Stimulated activated CD8-positive, alpha-beta memory T cell treated with anti-CD3 and anti-CD28 coated beads, Interleukin-7, amount 100 ng/mL, for 48 hours (primary cell): Measurements from ENCODE around the gene USP3.
"Not testable (repeated sequence)": the region's sequence is repeated elsewhere in the genome, so short reads cannot be mapped to it uniquely, and the experiment has no call there.

Source experiments
- DNase-seq, 2 donors: peaks; one replicate each; pipeline ENCODE4 v3.0.0-alpha.2; 2020; ENCODE audit warnings: low read depth in 1 of 2; ENCODE audit errors: extremely low read depth in 1 of 2

Gene USP3

GRCh38 chr15:63509955-63510940 is 5.9 kb downstream of the USP3 start:
- DNase-seq, result no peak

- DNase-seq, result no peak
Observed at GRCh38 chr15:63512148-63512547, 7.8 kb downstream of the USP3 start.

GRCh38 chr15:63513271-63513670 is 8.9 kb downstream of the USP3 start:
- DNase-seq, result no peak

GRCh38 chr15:63513728-63514127 is 9.3 kb downstream of the USP3 start:
- no peak for DNase-seq

- no peak for DNase-seq
Observed at GRCh38 chr15:63514531-63514943, 10.1 kb downstream of the USP3 start.

- no peak for DNase-seq
Observed at GRCh38 chr15:63517202-63517601, 12.8 kb downstream of the USP3 start.

GRCh38 chr15:63517628-63518027 is 13.2 kb downstream of the USP3 start:
- DNase-seq, result no peak

GRCh38 chr15:63519041-63519440 is 14.6 kb downstream of the USP3 start:
- DNase-seq, result no peak

- DNase-seq, result no peak
Observed at GRCh38 chr15:63519548-63520178, 15.3 kb downstream of the USP3 start.

- not testable (repeated sequence) for DNase-seq
Observed at GRCh38 chr15:63520462-63520861, 16.1 kb downstream of the USP3 start.

- no peak for DNase-seq
Observed at GRCh38 chr15:63522225-63522578, 17.8 kb downstream of the USP3 start.

- no peak for DNase-seq
Observed at GRCh38 chr15:63523306-63523990, 19.1 kb downstream of the USP3 start.

GRCh38 chr15:63524316-63525015 is 20.1 kb downstream of the USP3 start:
- no peak for DNase-seq

- no peak for DNase-seq
Observed at GRCh38 chr15:63526401-63526800, 22.0 kb downstream of the USP3 start.

GRCh38 chr15:63528138-63528659 is 23.8 kb downstream of the USP3 start:
- no peak for DNase-seq

GRCh38 chr15:63530235-63530634 is 25.8 kb downstream of the USP3 start:
- no peak for DNase-seq

GRCh38 chr15:63530752-63531299 is 26.4 kb downstream of the USP3 start:
- no peak for DNase-seq

GRCh38 chr15:63531586-63531985 is 27.2 kb downstream of the USP3 start:
- DNase-seq, result no peak

GRCh38 chr15:63532307-63532744 is 27.9 kb downstream of the USP3 start:
- DNase-seq, result no peak

- not testable (repeated sequence) for DNase-seq
Observed at GRCh38 chr15:63534888-63535287, 30.5 kb downstream of the USP3 start.
